LNCaP clone FGC (cell line): ENCODE measurements around the gene PRM2.

ENCODE experiments used
- DNase-seq: peaks from one replicate; pipeline ENCODE4 v3.0.0-alpha.2; 2011; ENCODE audit warnings: low read depth
- H3K4me3 ChIP-seq: 2 replicates; pipeline ENCODE4 v1.5.1; 2011; ENCODE audit warnings: mild to moderate bottlenecking, low read depth, low read length, control low read depth
- CTCF ChIP-seq: IDR thresholded peaks from 2 replicates; pipeline ENCODE4 v1.5.1; 2012; ENCODE audit warnings: mild to moderate bottlenecking; ENCODE audit not compliant: control insufficient read depth, insufficient read depth; ENCODE audit errors: extremely low read depth

PRM2 gene

GRCh38 chr16:11273721-11274324, 2.5 kb downstream of the PRM2 start:
- DNase-seq, result no peak
- no peak overlapping the region for H3K4me3 ChIP-seq
- no peak for TF ChIP-seq CTCF

GRCh38 chr16:11272921-11273720, 3.2 kb downstream of the PRM2 start, which contains the start of gene PRM3:
TSS of gene PRM3 (minus strand) at chr16:11273629. CDS start at chr16:11273595, 34 bp downstream.
- TF ChIP-seq CTCF, result no peak
- DNase-seq, result no peak
- H3K4me3 ChIP-seq, result no peak within 1 kb of the TSS

- no peak for DNase-seq
- no peak for TF ChIP-seq CTCF
- H3K4me3 ChIP-seq, result no peak overlapping the region
These were observed 3.8 kb downstream of the PRM2 start for GRCh38 chr16:11272484-11272883.

- no peak for DNase-seq
- no peak for TF ChIP-seq CTCF
- H3K4me3 ChIP-seq, result no peak overlapping the region
These were observed 4.7 kb downstream of the PRM2 start for GRCh38 chr16:11271610-11272009.

- no peak for TF ChIP-seq CTCF
- no peak overlapping the region for H3K4me3 ChIP-seq
- DNase-seq, result no peak
These were observed 5.6 kb downstream of the PRM2 start for GRCh38 chr16:11270602-11271162.

- H3K4me3 ChIP-seq, result no peak within 1 kb of the TSS
- no peak for DNase-seq
- no peak for TF ChIP-seq CTCF
These were observed 7.3 kb downstream of the PRM2 start, which contains the start of gene TNP2 for GRCh38 chr16:11268921-11269375. TSS of gene TNP2 (minus strand) at chr16:11269325. CDS start at chr16:11269262, 63 bp downstream.
